NCI-H446 (cell line): ENCODE measurements around the gene DEFB121.
"Not testable (repeated sequence)": the region's sequence is repeated elsewhere in the genome, so short reads cannot be mapped to it uniquely, and the experiment has no call there.

Experiments used
- DNase-seq, 2 experiments: peaks; one replicate each; lab custom pipeline; 2025; lab: John Stamatoyannopoulos, UW

Gene DEFB121, protein sequence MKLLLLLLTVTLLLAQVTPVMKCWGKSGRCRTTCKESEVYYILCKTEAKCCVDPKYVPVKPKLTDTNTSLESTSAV

GRCh38 chr20:31406115-31406514, at the start of gene DEFB121:
TSS of gene DEFB121 (minus strand) at chr20:31406215. CDS start at chr20:31406152, 63 bp downstream.
- no peak for DNase-seq

- DNase-seq = no peak
Observed at GRCh38 chr20:31454361-31454760, 48.3 kb upstream of the DEFB121 start.

- no peak for DNase-seq
Observed at GRCh38 chr20:31452575-31452974, 46.6 kb upstream of the DEFB121 start.

DNA sequence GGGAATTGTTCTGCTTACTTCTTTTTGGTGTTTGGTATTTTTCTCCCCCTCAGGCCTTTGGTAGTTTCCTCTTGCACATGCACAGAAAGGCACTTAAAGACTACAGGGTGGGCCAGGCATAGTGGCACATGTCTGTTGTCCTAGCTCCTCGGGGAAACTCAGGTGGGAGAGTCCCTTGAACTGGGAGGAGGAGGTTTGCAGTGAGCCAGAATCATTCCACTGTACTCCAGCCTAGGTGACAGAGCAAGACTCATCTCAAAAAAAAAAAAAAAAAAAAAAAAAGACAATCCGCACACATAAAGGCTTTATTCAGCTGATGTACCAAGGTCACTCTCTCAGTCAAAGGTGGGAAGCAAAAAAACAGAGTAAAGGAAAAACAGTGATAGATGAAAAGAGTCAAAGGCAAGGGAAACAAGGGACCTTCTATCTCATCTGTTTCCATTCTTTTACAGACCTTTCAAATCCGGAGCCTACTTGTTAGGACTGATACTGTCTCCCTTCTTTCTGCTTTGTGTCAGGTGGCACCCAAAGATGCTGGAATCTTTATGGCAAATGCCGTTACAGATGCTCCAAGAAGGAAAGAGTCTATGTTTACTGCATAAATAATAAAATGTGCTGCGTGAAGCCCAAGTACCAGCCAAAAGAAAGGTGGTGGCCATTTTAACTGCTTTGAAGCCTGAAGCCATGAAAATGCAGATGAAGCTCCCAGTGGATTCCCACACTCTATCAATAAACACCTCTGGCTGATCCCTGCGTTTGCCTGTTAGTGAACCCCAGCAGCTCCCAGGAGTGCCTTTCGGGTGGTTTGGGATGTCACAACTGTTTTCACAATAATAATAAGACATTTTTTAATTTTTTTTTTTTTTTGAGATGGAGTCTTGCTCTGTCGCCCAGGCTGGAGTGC, 43.7 kb upstream of the DEFB121 start:
- DNase-seq = no peak

DNA sequence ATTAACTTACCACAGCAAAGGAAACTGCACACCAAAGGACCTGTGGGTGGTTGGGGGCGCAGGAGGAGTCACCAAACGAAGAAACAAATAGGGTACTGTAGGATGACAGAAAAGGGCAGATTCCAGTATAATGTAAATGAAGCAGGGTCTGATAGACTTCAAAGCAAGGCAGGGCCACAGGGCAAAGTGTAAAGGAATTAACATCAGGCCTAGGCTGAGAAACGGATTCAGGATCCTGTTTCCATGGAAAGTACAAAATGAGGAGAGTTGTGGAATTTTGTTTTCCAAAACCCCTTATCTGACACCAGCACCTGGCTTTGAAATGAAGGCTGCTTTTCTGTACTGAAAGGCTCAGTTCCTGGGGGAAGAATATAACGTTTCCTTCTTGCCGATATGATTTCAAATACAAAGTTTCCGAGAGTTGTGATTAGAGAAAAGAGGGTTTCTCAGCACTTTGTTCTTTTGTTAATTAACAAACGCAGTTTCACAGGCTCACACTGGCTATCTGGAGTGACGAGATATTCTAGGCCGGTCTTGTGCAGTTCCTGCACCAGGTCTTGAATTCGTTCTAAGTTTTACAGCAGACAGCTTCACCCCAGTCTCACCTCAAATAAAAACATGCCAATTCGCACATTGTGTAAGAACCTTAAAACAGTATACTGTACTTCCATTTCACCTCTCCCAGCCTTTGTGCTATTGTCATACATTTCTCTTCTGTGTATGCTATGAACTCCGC, 40.2 kb upstream of the DEFB121 start:
- DNase-seq = no peak

DNA sequence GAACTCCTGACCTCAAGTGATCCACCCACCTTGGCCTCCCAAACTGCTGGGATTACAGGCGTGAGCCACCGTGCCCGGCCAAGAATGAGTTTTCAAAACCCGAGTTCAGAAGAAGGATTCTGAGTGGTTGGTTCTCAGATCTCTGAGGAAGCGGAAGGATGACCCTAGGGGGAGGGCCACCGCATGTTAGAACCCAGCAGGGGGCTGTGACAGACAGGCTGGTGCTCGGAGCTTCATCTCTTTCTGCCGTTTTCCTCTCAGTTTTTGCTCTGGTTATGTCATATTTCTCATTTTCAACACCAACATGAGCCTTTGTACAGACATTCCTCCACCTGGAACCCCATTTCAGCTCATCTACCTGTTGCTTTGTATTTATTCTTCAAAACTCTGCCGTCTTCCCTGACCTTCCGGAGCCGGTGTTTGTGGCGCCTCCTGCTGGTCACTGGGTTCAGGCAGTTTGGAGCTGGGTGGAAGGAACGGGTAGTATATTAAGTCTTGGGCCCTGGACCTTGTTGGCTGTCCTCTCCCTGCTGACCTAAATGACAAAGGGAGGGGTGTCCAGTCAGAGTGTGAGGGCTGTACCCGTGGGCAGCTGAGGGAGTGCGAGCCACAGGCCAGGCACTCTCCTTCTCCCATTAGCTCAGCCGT, 34.1 kb upstream of the DEFB121 start, which contains the start of gene DEFB123:
Gene DEFB123, plus strand, starts transcription at position 621 of the 648 bp plus-strand sequence. CDS start 67 bp downstream, outside the sequence.
- DNase-seq = no peak

- no peak for DNase-seq
Observed at GRCh38 chr20:31430568-31431115, 24.6 kb upstream of the DEFB121 start.

GRCh38 chr20:31427576-31427975, 21.6 kb upstream of the DEFB121 start:
- not testable (repeated sequence) for DNase-seq

- not testable (repeated sequence) for DNase-seq
Observed at GRCh38 chr20:31426891-31427551, 21.0 kb upstream of the DEFB121 start.

GRCh38 chr20:31425797-31426196, 19.8 kb upstream of the DEFB121 start:
- no peak for DNase-seq

DNA sequence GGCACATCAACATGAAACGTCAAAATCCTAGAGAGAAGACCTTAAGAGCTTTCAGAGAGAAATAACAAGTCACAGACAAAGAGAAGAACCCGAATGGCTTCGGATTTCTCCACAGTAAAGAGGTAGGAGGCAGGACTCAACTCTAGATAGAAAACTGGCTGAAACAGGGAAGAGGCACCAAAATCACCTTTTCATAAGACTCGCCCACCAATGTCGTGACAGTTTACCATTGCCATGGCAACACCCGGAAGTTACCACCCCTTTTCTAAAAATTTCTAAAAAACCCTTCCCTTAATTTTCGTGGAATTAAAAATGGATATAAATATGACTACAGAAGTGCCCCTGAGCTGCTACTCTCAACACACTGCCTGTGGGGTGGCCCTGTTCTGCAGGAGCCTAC, 12.3 kb upstream of the DEFB121 start:
- no peak for DNase-seq

DNA sequence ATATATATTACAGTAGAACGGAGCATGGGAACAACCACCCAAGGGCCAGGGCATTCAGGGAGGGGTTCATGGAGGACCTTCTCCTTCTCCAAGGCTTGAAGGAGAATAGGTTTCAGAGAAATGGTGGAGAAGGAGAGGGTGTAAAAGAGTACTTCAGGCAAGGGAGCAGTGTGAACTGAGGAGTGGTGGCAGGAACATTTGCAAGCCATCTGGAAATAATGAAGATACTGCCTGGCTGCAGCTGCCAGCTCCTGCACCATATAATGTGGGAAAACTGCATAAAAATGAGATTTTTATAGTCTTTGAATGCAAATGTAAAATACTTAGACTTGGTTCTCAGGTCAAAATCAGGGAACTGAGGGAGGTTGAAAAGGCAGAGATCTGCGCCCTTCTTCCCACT, 9.6 kb upstream of the DEFB121 start:
- DNase-seq = no peak

DNA sequence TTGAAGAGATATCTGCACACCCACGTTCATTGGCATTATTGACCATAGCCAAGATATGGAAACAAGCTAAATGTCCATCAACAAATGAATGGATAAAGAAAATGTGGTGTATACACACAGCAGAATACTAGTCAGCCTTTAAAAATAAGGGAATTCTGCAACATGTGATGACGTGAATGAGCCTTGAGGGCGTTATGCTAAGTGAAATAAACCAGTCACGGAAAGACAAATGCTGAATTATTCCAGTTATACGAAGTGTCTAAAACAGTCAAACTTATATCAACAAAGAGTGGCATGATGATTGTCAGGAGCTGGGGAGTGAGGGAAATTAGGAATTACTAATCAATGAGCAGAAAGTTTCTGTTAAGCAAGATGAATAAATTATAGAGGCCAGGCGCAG, 8.4 kb upstream of the DEFB121 start:
- DNase-seq = no peak

DNA sequence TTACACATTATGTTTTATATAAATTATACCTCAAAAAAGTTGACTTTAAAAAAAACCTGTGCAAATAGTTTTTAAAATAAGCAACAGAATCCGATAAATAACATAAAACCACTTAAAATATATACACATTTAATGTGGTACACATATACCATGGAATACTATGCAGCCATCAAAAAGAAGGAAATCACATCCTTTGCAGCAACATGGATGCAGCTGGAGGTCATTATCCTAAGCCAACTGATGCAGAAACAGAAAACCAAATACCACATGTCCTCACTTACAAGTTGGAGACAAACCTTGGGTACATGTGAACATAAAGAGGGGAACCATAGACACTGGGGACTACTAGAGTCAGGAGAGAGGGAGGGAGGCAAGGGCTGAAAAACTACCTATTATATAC, 4.0 kb upstream of the DEFB121 start:
- no peak for DNase-seq

GRCh38 chr20:31403886-31404285, 2.1 kb downstream of the DEFB121 start:
- DNase-seq = no peak

GRCh38 chr20:31394900-31395299, 11.1 kb downstream of the DEFB121 start:
- no peak for DNase-seq

DNA sequence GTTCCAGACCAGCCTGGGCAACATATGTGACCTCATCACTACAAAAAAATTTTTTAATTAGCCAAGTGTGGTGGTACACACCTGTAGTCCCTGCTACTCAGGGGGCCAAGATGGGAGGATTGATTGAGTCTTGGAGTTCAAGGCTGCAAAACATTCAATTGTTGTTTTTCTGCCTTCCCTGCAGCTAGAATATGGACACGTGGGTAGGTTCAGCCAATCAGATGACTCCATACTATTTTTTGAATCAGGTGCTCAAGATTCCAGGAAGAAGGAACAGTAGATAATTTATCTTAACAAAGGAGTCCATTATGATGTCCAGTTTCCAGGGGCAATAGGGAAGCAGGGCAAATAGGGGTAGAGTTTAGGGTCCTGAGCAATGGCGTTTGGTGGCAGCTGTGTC, 13.2 kb downstream of the DEFB121 start:
- no peak for DNase-seq

DNA sequence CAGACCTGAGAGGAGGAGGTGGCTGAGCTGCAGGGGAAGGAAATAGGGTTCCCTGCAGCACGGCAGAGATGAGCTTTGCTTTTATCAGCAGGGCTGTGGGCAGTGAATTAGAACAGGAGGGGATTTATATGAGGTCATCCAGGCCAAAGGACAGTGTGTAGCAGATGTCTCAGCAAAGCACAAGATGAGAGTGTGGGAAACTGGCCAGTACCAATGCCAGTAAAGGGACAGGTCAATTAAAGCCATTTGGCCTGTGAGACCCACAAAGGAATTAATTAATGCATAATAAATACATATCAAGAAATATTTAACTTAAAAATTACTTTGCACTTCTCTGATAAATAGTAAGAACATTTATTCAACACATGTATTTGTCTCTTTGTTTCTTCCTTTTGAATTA, 15.5 kb downstream of the DEFB121 start, which contains the start of gene DEFB119:
Gene DEFB119, minus strand, starts transcription at position 101 of the 400 bp plus-strand sequence. CDS start 107 bp downstream, outside the sequence.
- no peak for DNase-seq

DNA sequence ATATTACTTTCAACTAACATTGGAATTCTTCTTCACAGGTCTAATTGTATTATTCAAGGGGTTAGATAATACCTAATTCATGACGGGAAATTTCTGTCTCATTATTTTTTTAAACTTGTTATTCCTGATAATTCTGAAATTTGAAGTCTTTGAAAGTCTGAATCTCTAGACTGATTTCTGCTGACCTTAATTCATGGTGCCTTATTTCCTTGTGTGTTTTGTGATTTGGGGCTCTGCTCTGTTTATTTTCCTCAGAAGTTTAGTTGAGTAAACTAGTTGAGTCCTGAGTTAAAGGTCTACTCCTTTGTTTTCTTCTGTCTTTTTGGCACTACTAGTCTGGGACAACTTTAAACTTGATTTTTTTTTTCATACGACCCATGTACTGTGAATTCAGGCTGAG, 31.7 kb downstream of the DEFB121 start:
- DNase-seq = no peak

DNA sequence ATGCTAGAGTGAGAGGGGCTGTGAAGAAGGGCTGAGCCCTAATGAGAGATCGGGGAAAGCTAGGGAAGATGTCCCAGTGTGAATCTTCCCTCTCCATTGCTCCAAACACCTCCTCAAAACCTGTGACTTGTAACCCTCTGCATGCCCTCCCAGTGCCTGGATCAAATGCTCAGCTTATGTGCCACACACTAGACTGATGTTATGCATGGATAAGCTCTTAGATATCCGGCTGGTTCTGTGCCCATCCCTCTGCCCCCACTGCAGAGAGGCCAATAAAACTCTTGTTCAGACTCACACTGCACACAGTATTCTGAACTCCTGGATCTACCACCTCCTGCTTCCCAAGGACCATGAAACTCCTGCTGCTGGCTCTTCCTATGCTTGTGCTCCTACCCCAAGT, 37.7 kb downstream of the DEFB121 start, which contains the start of gene DEFB118:
Gene DEFB118, plus strand, starts transcription at position 301 of the 400 bp plus-strand sequence. Its CDS starts 50 bp downstream, at position 351.
- no peak for DNase-seq

GRCh38 chr20:31364272-31364671, 41.7 kb downstream of the DEFB121 start:
- DNase-seq = not testable (repeated sequence)
